Gastroesophageal sphincter (tissue), 4 donors: ENCODE data around the gene ISCU. TPM values are rescaled to one million over a fixed set of nuclear protein-coding genes. Genes with fewer than 3 reads are reported as not detected.

Experiments used
- ATAC-seq: fragments of 150-250 bp; one replicate; pipeline ENCODE4 v1.9.1; 2016; ENCODE audit warnings: mild to moderate bottlenecking, moderate library complexity
- H3K27ac ChIP-seq, 4 donors: fragments of 200-600 bp; sonication (generic) in 3 of 4; 1 replicate in 3 of 4; 2 replicates in 1 of 4; pipeline ENCODE4 v1.5.1; 2016 to 2019
- H3K27me3 ChIP-seq: fragments of 200-600 bp; sonication (generic); one replicate; pipeline ENCODE4 v1.5.1; 2019
- H3K36me3 ChIP-seq, 2 donors: fragments of 200-600 bp; sonication (generic); one replicate each; pipeline ENCODE4 v1.5.1; 2019; ENCODE audit warnings: control low read depth in 1 of 2
- H3K4me1 ChIP-seq, 3 donors: fragments of 200-600 bp; sonication (generic); 1 replicate in 2 of 3; 2 replicates in 1 of 3; pipeline ENCODE4 v1.5.1; 2016 to 2019; ENCODE audit warnings: control low read depth in 2 of 3
- H3K4me3 ChIP-seq, 2 donors: fragments of 200-600 bp; sonication (generic); one replicate each; pipeline ENCODE4 v1.5.1; 2019; ENCODE audit warnings: mild to moderate bottlenecking in 1 of 2, moderate library complexity in 1 of 2
- H3K9me3 ChIP-seq, 3 donors: fragments of 200-600 bp; sonication (generic); one replicate each; pipeline ENCODE4 v1.5.1; 2017 to 2019; ENCODE audit warnings: control low read depth in 2 of 3
- CTCF ChIP-seq, 4 experiments: fragments of 200-600 bp in 2 of 4; fragments of 450-650 bp in 2 of 4; sonication (generic) in 1 of 4; IDR thresholded peaks; one replicate each; pipeline ENCODE4 v1.5.1; 2017 to 2019; ENCODE audit warnings: antibody characterized with exemption in 4 of 4, mild to moderate bottlenecking in 2 of 4, moderate library complexity in 2 of 4
- EP300 ChIP-seq: sonication (generic); formaldehyde crosslinking; IDR thresholded peaks from one replicate; pipeline ENCODE4 v1.6.1; 2017; ENCODE audit warnings: antibody characterized with exemption, mild to moderate bottlenecking
- POLR2A ChIP-seq, 2 donors: fragments of 450-650 bp; IDR thresholded peaks; one replicate each; pipeline ENCODE4 v1.6.1; 2017; ENCODE audit warnings: antibody characterized with exemption in 2 of 2, mild to moderate bottlenecking in 2 of 2, moderate library complexity in 1 of 2
- POLR2AphosphoS5 ChIP-seq: sonication (generic); formaldehyde crosslinking; IDR thresholded peaks from one replicate; pipeline ENCODE4 v1.6.1; 2017; ENCODE audit warnings: antibody characterized with exemption
- WGBS, 2 donors: methylation state at CpG; one replicate each; pipeline ENCODE4 v1.1.5; 2018; ENCODE audit warnings: low coverage in 1 of 2; 5-methylcytosine and 5-hydroxymethylcytosine counted together
- total RNA-seq, 4 donors: library from RNA; depleted of rRNA; stranded (reverse); fragments of >200 nt; gene quantifications; one replicate each; pipeline ENCODE4 v1.1.0, GENCODE V29; 2016

ISCU gene
- total RNA-seq, 4 donors from 2014 or later = 220 to 299 (median 247) TPM

- no peak overlapping the region for H3K4me3 ChIP-seq
- no peaks in the 10 kb centered on the region for H3K9me3 ChIP-seq
- no peaks in the 10 kb centered on the region for H3K36me3 ChIP-seq
- peaks cover 12% of the 10 kb centered on the region for H3K27me3 ChIP-seq
- no peak for ATAC-seq
- H3K4me1 ChIP-seq = peaks cover 0 to 9% (median 0%) of the 10 kb centered on the region in 3 donors
- H3K27ac ChIP-seq = no peak overlapping the region
- no peak for TF ChIP-seq CTCF (IDR thresholded peaks at IDR 0.05)
- TF ChIP-seq EP300 = no peak
- TF ChIP-seq POLR2AphosphoS5 = no peak
- no peak for TF ChIP-seq POLR2A (IDR thresholded peaks at IDR 0.05)
- 41 to 53% methylated on average over 11 to 12 of the region's 14 CpGs for WGBS, 2 donors
Observed at GRCh38 chr12:108604208-108604941, 42.0 kb downstream of the ISCU start.

- ATAC-seq = no peak
- 46 to 54% methylated on average over 3 of the region's 3 CpGs for WGBS, 2 donors
Observed at GRCh38 chr12:108605000-108605689, 42.7 kb downstream of the ISCU start.

GRCh38 chr12:108605690-108606406, 43.5 kb downstream of the ISCU start:
- Histone ChIP-seq H3K4me3 (no peak overlapping the region), H3K4me1 (peaks cover 0 to 16% (median 0%) of the 10 kb centered on the region in 3 donors), H3K27ac (no peak overlapping the region), H3K27me3 (peaks cover 12% of the 10 kb centered on the region), H3K9me3 (no peaks in the 10 kb centered on the region), H3K36me3 (no peaks in the 10 kb centered on the region)
- no peak for ATAC-seq
- TF ChIP-seq POLR2AphosphoS5 (no peak), CTCF (IDR thresholded peaks at IDR 0.05) (no peak), EP300 (no peak), POLR2A (IDR thresholded peaks at IDR 0.05) (no peak)
- WGBS, 2 donors = 92 to 96% methylated on average over 4 of the region's 4 CpGs

More at GRCh38 chr12:108605000-108605689, 42.7 kb downstream of the ISCU start:
- Histone ChIP-seq H3K36me3 (no peaks in the 10 kb centered on the region), H3K9me3 (no peaks in the 10 kb centered on the region), H3K27ac (no peak overlapping the region), H3K4me1 (peaks cover 0 to 16% (median 0%) of the 10 kb centered on the region in 3 donors), H3K27me3 (peaks cover 12% of the 10 kb centered on the region), H3K4me3 (no peak overlapping the region)
- TF ChIP-seq CTCF (IDR thresholded peaks at IDR 0.05) (no peak), POLR2AphosphoS5 (no peak), EP300 (no peak), POLR2A (IDR thresholded peaks at IDR 0.05) (no peak)

- Histone ChIP-seq H3K36me3 (no peaks in the 10 kb centered on the region), H3K27ac (no peak overlapping the region), H3K9me3 (no peaks in the 10 kb centered on the region), H3K4me3 (no peak overlapping the region), H3K4me1 (peaks cover 0 to 16% (median 0%) of the 10 kb centered on the region in 3 donors), H3K27me3 (peaks cover 12% of the 10 kb centered on the region)
- TF ChIP-seq CTCF (IDR thresholded peaks at IDR 0.05) (no peak), POLR2AphosphoS5 (no peak), POLR2A (IDR thresholded peaks at IDR 0.05) (no peak), EP300 (no peak)
- ATAC-seq = no peak
- 40% methylated on average over 1 of the region's 9 CpGs; no CpG with 5 or more reads in 1 of the 2 donors for WGBS, 2 donors
Observed at GRCh38 chr12:108606492-108606891, 44.1 kb downstream of the ISCU start.
